AG04449 (cell line): ENCODE measurements around the gene ONECUT3.
A peak's percentile ranks its signal among the peaks of the same experiment; 100 is the strongest.

Experiments
- CTCF ChIA-PET: fragments of 350-600 bp; formaldehyde crosslinking; extraction: SDS; loops from one replicate; lab custom pipeline; 2021; ENCODE audit warnings: antibody characterized with exemption; lab: Yijun Ruan, JAX
- POLR2A ChIA-PET: fragments of 400-600, 350-600 bp; formaldehyde crosslinking; extraction: SDS; loops from one replicate; lab custom pipeline; 2020; ENCODE audit warnings: antibody characterized with exemption, inconsistent platforms; lab: Yijun Ruan, JAX
- DNase-seq: peaks from one replicate; pipeline ENCODE4 v3.0.0-alpha.2; 2010; ENCODE audit warnings: low read depth, low spot score
- H3K4me3 ChIP-seq: 2 replicates; pipeline ENCODE4 v1.5.1; 2011; ENCODE audit warnings: low read depth, mild to moderate bottlenecking, control low read depth, low read length
- CTCF ChIP-seq: IDR thresholded peaks from one replicate; pipeline ENCODE4 v1.5.1; 2011; ENCODE audit warnings: mild to moderate bottlenecking, moderate library complexity, low read length, control low read depth, inconsistent platforms; ENCODE audit not compliant: insufficient read depth; ENCODE audit errors: missing control alignments

Gene ONECUT3

GRCh38 chr19:1823020-1823419 lies 69.7 kb downstream of the ONECUT3 start:
- no peak overlapping the region for H3K4me3 ChIP-seq
- CTCF ChIA-PET, result interaction anchor here (1.3 to 14.5 kb wide), 5 partner anchors 8 to 277 kb away, joined by 3 to 292 read pairs (median 5); no protein-coding TSS in a partner anchor
- DNase-seq, result no peak
- POLR2A ChIA-PET, result no interaction called here
- TF ChIP-seq CTCF, result no peak

- ChIA-PET POLR2A (no interaction called here), CTCF (interaction anchor here (1.0 to 14.5 kb wide), 5 partner anchors 8 to 151 kb away, joined by 3 to 292 read pairs (median 39); no protein-coding TSS in a partner anchor)
- no peak overlapping the region for H3K4me3 ChIP-seq
- DNase-seq, result no peak
- TF ChIP-seq CTCF, result no peak
Observed at GRCh38 chr19:1823539-1824251, 70.4 kb downstream of the ONECUT3 start.

GRCh38 chr19:1824252-1824622 lies 70.9 kb downstream of the ONECUT3 start:
- no peak for DNase-seq
- ChIA-PET POLR2A (no interaction called here), CTCF (interaction anchor here (1.0 to 14.5 kb wide), 4 partner anchors 10 to 151 kb away, joined by 3 to 292 read pairs (median 48); no protein-coding TSS in a partner anchor)
- no peak overlapping the region for H3K4me3 ChIP-seq
- no peak for TF ChIP-seq CTCF

GRCh38 chr19:1825909-1826556 lies 72.7 kb downstream of the ONECUT3 start:
- ChIA-PET POLR2A (no interaction called here), CTCF (interaction anchor here (0.6 to 14.5 kb wide), 35 partner anchors 9 to 383 kb away, joined by 3 to 292 read pairs (median 4); partner anchors contain the start of genes ATP8B3, REXO1 and UQCR11)
- no peak for DNase-seq
- peak; percentile 96 for TF ChIP-seq CTCF
- no peak overlapping the region for H3K4me3 ChIP-seq

- H3K4me3 ChIP-seq, result no peak overlapping the region
- no peak for DNase-seq
- no peak for TF ChIP-seq CTCF
- CTCF ChIA-PET, result interaction anchor here (0.6 to 14.5 kb wide), 32 partner anchors 10 to 281 kb away, joined by 3 to 292 read pairs (median 5); partner anchors contain the start of genes ATP8B3, REXO1 and UQCR11
- POLR2A ChIA-PET, result no interaction called here
Observed at GRCh38 chr19:1826557-1827521, 73.5 kb downstream of the ONECUT3 start.
